ENCODE data around the gene MED12L.

MED12L gene

DNA sequence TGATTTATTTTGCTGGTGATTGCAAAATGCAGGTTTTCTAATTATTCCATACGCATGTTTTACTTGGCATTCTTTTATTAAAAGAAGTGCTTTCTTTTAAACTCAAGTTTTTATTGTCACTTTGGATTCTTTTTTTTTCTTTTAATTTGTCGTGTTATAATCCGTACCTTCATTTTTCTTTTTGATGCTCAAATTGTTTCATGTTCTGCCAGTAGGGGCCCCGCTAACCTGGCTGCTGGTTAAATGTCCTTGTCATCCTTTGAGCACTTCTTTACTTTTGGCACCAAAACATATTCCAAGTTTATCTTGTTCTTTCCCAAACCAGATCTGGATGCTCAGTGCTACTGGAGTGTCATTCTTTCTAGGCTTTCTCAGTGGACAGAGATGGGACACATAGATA is 31.6 kb downstream of the MED12L start:
- TF ChIP-seq, protein P1, sequence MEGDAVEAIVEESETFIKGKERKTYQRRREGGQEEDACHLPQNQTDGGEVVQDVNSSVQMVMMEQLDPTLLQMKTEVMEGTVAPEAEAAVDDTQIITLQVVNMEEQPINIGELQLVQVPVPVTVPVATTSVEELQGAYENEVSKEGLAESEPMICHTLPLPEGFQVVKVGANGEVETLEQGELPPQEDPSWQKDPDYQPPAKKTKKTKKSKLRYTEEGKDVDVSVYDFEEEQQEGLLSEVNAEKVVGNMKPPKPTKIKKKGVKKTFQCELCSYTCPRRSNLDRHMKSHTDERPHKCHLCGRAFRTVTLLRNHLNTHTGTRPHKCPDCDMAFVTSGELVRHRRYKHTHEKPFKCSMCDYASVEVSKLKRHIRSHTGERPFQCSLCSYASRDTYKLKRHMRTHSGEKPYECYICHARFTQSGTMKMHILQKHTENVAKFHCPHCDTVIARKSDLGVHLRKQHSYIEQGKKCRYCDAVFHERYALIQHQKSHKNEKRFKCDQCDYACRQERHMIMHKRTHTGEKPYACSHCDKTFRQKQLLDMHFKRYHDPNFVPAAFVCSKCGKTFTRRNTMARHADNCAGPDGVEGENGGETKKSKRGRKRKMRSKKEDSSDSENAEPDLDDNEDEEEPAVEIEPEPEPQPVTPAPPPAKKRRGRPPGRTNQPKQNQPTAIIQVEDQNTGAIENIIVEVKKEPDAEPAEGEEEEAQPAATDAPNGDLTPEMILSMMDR (IDR thresholded peaks at IDR 0.05; ENCODE audit: insufficient read depth, low read length) = no peak
- TF ChIP-seq SPI1 (IDR thresholded peaks at IDR 0.05; ENCODE audit: borderline replicate concordance, low read depth) (no peak), POLR2AphosphoS5 (IDR thresholded peaks at IDR 0.05; ENCODE audit: low read depth) (no peak), GABPA (IDR thresholded peaks at IDR 0.05; ENCODE audit: low read depth) (no peak)
- TF ChIP-seq, protein P2, sequence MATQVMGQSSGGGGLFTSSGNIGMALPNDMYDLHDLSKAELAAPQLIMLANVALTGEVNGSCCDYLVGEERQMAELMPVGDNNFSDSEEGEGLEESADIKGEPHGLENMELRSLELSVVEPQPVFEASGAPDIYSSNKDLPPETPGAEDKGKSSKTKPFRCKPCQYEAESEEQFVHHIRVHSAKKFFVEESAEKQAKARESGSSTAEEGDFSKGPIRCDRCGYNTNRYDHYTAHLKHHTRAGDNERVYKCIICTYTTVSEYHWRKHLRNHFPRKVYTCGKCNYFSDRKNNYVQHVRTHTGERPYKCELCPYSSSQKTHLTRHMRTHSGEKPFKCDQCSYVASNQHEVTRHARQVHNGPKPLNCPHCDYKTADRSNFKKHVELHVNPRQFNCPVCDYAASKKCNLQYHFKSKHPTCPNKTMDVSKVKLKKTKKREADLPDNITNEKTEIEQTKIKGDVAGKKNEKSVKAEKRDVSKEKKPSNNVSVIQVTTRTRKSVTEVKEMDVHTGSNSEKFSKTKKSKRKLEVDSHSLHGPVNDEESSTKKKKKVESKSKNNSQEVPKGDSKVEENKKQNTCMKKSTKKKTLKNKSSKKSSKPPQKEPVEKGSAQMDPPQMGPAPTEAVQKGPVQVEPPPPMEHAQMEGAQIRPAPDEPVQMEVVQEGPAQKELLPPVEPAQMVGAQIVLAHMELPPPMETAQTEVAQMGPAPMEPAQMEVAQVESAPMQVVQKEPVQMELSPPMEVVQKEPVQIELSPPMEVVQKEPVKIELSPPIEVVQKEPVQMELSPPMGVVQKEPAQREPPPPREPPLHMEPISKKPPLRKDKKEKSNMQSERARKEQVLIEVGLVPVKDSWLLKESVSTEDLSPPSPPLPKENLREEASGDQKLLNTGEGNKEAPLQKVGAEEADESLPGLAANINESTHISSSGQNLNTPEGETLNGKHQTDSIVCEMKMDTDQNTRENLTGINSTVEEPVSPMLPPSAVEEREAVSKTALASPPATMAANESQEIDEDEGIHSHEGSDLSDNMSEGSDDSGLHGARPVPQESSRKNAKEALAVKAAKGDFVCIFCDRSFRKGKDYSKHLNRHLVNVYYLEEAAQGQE (IDR thresholded peaks at IDR 0.05; ENCODE audit: insufficient replicate concordance, low read depth) = no peak
- peaks cover 6% of the 10 kb centered on the region for H3K27me3 ChIP-seq (ENCODE audit: insufficient read depth, poor library complexity, severe bottlenecking)
- DNase-seq (ENCODE audit: low read depth in 1 of 2, low spot score in 1 of 2) = no peak
- no peak overlapping the region for H3K4me3 ChIP-seq (replicated peaks; ENCODE audit: insufficient read depth, low read length)
- H3K27ac ChIP-seq (replicated peaks) = no peak overlapping the region

DNA sequence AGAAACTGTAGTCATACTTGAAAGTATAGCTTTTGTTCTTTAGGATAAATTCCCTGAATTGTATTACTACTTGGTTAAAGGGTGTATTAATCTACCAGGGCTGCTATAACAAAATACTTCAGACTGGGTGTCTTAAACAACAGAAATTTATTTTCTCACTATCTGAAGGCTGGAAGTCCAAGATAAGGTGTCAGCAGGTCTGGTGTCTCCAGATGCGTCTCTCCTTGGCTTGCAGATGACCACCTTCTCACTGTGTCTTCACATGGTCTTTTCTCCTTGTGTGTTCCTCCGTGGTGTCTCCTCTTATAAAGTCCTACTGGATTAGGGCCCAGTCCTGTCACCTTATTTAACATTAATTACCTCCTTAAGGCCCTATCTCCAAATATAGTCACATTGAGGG is 33.7 kb downstream of the MED12L start:
- Histone ChIP-seq H3K27ac (replicated peaks) (no peak overlapping the region), H3K27me3 (ENCODE audit: insufficient read depth, poor library complexity, severe bottlenecking) (peaks cover 5% of the 10 kb centered on the region), H3K4me3 (replicated peaks; ENCODE audit: insufficient read depth, low read length) (no peak overlapping the region)
- TF ChIP-seq SPI1 (IDR thresholded peaks at IDR 0.05; ENCODE audit: borderline replicate concordance, low read depth) = no peak
- TF ChIP-seq GABPA (IDR thresholded peaks at IDR 0.05; ENCODE audit: low read depth) = no peak
- TF ChIP-seq POLR2AphosphoS5 (IDR thresholded peaks at IDR 0.05; ENCODE audit: low read depth) = no peak
- TF ChIP-seq, protein P1 (IDR thresholded peaks at IDR 0.05; ENCODE audit: insufficient read depth, low read length) = no peak
- TF ChIP-seq, protein P2 (IDR thresholded peaks at IDR 0.05; ENCODE audit: insufficient replicate concordance, low read depth) = no peak
- no peak for DNase-seq (ENCODE audit: low read depth in 1 of 2, low spot score in 1 of 2)

DNA sequence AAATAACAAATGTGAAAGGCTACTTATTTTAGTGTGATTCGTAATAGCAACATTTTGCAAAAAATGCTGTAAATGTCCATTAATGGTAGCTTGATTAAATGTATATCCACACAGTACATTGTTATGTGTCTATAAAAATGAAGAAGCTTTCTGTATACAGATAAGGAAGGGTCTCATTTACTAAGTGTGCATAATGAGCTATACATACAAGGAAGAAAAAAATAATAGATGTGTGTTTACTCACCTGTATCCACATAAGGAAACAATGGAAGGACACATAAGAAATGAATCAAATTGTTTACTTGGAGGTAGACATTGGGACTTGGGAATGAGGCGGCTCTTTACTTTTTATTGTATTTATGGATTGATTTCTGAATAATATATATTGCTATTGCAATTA is 34.9 kb downstream of the MED12L start:
- no peak overlapping the region for H3K4me3 ChIP-seq (replicated peaks; ENCODE audit: insufficient read depth, low read length)

More for the DNA sequence above, 34.9 kb downstream of the MED12L start:
- DNase-seq (ENCODE audit: low read depth in 1 of 2, low spot score in 1 of 2) = no peak
- TF ChIP-seq GABPA (IDR thresholded peaks at IDR 0.05; ENCODE audit: low read depth) (no peak), POLR2AphosphoS5 (IDR thresholded peaks at IDR 0.05; ENCODE audit: low read depth) (no peak), SPI1 (IDR thresholded peaks at IDR 0.05; ENCODE audit: borderline replicate concordance, low read depth) (no peak)
- TF ChIP-seq, protein P1 (IDR thresholded peaks at IDR 0.05; ENCODE audit: insufficient read depth, low read length) = no peak
- TF ChIP-seq, protein P2 (IDR thresholded peaks at IDR 0.05; ENCODE audit: insufficient replicate concordance, low read depth) = no peak
- no peak overlapping the region for H3K27ac ChIP-seq (replicated peaks)
- peaks cover 5% of the 10 kb centered on the region for H3K27me3 ChIP-seq (ENCODE audit: insufficient read depth, poor library complexity, severe bottlenecking)
